GM19193 (cell line): Measurements from ENCODE around the gene MAP2.

Experiments
- POLR2A ChIP-seq: IDR thresholded peaks from 4 replicates; pipeline ENCODE4 v1.6.1; 2011; ENCODE audit not compliant: insufficient read depth, insufficient read length; ENCODE audit errors: extremely low read depth

The MAP2 gene

DNA sequence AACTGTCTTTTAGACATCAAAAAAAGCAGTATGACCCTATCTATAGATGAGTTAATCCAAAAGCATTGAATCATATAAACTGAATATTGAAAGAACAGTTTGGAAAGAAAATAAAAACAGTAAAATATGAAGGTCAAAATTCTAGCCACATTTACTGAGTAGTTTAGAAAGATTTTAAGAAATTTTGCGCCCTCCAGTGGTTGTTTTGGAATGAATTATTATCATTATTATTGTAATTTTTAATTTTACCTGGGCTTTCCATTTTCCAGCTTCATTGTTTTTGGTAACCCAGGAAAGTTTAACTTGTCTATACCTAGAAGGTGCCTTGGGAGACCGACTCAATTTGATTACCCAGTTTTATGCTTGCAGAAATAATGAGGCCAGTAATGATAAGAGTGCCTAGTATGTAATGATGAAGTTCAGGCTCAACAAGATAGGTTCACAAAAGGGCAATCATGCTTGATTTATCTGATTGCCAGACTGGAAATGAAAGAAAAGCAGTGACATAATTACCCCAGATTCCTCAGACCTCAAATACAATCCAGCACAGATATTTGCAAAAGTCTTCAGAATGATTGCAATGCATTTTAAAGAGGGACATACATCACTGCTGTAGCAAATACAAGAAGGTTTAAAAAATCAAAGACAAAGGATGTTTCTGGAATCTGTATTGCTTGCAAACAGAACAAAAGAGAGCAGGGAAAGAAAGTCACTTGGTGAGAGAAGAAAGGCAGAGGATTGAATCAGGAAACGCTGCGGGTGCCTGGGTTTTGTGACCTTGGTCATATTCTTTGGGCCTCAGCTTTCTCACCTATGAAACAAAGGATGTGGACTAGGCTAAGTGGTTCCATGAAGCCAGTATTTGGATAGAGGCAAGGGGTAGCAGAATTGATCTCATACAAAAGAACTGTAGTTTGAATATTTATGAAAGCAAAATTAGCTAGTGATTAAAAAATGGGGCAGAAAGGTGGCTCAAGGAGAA lies 153.8 kb downstream of the MAP2 start:
- TF ChIP-seq POLR2A: no peak

DNA sequence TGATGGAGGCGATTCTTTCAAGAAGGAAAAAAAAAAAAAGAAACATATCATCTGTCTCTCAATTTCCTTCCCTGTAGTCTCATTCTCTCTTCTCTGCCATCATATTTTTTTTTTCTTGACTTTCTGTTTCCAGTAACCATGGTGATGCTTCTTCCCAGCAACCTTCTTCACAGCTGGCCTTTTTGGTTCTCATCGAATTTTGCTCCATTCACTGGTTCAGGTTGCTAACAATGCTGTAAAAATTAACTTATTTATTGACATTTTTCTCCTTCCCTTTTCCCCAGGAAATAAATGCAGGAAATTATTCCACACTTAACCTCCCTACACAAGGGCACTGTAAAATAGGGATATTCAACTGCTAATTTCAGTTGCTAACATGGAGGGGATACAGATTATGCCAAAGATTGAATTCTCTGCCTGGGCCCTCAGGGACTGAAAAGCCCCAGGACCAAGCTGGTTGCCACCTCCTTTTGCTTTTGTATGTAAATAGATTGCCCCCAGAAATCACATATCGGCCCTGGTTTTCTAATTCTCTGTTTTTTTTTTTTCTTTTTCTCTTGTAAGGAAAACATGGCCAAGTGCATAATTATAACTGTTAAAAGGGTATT lies 154.7 kb downstream of the MAP2 start:
- no peak for TF ChIP-seq POLR2A

DNA sequence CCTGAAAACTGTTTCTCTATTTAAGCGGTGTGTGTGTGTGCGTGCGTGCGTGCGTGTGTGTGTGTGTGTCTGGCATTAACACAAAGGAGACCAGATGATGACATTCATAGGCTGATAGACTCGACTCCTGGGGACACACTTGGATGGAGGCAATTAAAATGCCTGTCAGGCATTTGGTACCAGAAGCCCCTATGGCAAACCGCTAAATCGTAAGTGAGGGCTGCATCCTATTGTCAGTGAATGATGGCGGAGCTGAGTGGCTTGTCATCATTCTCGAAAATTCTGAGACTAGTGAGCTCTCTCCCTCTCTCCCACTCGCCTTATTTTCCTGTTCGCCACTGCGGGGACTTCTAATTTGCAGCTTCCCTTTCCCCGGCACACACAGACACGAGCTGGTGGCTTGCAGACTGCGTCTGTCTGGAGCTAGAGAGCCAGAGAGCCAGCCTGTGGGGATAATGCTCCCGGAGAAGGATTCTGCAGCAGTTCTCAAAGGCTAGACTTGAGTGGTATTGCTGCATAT lies 155.4 kb downstream of the MAP2 start:
- TF ChIP-seq POLR2A: no peak

DNA sequence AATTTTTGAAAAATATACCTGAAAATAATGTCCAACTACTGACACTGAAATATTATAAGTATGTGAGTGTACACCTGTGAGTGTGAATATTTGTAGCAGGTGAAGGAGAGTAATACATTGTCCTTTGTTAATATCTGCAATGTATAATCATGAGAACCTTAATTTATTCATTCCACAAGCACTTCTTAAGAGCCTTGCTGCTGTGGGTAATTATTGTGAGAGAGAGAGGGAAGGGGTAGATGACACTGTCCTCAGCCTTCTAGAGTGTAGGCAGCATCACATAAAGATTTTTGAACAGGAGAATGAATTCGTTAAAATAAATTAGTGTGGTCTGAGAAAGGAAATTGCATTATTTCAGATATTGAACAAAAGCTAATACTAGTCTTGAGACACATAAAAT lies 157.2 kb downstream of the MAP2 start:
- no peak for TF ChIP-seq POLR2A

DNA sequence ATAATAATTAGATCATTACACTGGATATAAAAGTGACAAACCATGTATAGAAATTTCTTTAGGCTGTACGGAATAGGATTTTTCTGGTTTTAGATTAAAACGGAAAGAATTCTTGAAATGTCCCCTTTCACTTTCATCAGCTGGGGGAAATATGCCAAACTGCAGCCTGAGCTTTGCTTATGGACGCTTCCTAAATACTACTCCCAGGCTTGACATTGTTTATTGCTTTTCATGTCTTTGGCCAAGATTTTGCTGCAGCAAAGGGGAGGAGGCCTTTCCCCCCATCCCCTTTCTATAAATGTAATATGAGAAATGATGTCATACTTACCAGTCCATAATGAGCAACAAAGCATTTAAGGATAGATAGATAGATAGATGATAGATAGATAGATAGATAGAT lies 158.4 kb downstream of the MAP2 start:
- TF ChIP-seq POLR2A: no peak

DNA sequence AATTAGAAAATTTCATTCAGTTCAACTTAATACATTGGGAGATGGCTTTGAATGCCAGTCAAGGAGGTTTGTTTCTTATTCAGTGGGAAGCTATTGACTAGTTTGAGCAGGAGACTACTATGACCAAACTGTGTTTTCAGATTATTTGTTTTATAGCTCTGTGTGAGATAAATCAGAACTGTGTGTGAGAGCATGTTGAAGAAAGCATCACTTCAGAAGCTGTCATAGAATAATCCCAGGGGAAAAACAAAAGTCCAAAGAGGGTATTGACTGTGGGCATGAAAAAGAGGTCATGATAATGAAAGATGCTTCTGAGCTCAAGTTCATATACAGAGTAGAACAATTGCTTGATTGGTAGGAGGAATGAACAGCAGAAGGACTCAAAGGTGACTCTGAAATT lies 160.6 kb downstream of the MAP2 start:
- no peak for TF ChIP-seq POLR2A

DNA sequence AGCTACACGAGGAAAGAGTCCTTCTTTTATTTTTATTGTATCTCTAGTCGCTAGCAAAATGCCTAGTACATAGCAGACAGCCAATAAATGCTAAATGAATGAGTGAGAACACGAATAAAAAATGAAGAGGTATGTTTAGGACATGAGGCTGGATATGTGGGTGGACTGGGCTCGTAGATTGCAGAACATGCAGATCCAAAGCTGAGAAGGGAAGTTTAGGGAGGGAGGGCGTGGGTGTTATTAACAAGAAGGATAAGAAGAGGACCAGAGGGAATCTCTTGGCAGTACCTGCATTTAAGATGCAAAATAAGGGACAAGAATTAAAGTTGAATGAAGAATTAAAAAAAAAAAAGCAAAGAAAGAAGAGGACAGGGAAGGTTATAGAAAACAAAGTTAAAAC lies 161.1 kb downstream of the MAP2 start:
- TF ChIP-seq POLR2A: no peak

DNA sequence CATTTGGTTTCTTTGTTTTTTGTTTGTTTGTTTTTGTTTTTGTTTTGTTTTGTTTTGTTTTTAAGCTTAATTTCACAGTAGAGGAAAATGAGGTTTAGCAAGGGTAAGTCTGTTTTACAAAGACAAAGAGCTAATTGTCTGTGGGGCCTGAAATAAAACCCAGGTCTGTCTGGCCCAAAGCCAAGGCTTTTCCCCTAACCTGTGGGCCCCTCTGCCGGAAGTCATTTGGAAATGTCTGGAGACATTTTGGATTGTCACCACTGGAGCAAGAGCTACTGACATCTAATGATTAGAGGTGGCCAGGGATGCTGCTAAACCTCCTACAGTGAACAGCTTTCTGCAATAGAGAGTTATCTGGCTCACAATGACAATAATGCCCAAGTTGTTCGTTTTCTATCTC lies 167.2 kb downstream of the MAP2 start:
- TF ChIP-seq POLR2A: no peak

DNA sequence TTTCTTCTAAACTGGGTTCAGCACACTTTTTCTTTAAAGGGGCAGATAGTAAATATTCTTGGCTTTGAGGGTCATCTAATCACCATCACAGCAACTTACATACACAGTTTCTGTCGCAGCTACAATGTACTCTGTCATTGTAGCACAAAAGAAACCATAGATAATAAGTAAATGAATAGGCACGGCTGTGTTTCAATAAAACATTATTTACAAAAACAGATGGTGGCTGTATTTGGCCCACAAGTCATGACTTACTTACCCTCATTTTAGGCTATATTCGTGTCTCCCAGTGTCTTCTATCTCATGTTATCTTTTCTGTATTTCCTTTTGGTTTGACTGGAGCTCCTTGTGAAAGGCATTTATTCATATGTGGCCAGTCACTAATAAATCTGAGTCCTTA lies 168.3 kb downstream of the MAP2 start:
- TF ChIP-seq POLR2A: no peak

DNA sequence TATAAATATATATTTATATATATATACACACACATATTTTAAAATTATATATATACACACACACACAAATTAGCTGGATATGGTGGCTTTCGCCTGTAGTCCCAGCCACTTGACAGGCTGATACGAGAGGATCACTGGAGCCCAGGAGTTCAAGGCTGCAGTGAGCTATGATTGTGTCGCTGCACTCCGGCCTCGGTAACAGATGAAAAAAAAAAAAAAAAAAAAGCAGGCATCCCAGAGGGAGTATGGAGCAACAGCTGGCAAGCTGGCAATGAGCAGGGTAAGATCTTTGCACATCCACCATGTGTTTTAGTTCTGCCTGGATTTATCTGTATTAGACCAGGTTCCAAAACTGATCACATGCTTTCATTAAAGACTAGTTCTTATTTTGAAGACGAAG lies 170.1 kb downstream of the MAP2 start:
- TF ChIP-seq POLR2A: no peak

DNA sequence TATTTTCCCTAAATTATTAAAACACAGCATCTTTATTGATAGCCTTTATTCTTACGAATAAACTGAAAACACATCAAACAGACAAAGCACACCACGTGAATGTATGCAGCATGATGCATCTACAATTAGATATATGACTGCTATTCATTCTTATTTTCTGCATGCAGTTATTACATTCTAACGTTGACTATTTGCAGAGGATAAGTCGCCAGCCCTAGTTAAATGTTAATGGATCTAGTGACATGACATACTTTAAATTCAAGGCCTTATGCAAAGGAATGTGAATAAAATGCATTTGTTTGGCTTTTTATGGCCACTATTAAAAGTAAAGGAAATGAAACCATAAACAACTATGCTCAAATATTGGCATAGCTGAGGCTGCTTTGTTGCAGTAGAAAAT lies 172.4 kb downstream of the MAP2 start:
- no peak for TF ChIP-seq POLR2A

DNA sequence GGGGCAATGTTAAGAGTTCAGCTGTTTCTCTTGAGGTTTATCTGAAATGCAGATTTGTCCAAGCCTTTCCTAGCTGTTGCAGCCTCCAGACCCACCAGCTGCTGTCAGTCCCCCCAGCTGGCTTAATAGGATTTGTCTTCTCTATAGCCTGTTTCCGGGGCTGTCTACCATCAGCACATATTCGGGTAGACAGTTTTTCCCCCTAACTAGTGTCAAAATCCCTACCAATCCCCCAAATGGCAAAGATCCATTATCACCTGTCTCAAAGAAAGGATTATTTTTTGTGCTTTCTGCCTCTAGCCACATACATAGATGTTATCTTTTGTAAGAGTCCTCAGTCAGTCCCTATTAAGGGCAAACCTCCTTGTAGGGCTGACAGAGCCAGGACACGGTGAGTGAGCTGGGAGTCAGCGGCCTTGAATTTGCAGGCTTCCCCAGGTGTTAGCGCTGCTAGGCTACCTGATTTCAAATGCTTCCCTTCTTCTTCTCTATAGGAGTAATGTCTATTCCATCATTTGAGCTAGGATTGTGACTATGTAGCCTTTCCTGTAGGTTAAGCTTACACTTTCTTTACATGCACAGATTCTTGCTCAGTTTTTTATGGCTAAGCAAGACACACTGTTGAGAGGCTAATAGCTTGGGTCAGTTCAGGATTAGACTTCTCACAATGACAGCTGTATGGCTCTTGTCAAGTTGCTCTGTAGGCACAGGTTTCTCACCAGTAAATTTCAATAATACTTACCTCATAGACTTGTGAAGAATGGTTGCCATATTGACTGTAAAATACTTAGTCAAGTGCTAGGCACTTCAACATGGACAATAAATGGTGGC lies 176.7 kb downstream of the MAP2 start:
- TF ChIP-seq POLR2A: no peak

DNA sequence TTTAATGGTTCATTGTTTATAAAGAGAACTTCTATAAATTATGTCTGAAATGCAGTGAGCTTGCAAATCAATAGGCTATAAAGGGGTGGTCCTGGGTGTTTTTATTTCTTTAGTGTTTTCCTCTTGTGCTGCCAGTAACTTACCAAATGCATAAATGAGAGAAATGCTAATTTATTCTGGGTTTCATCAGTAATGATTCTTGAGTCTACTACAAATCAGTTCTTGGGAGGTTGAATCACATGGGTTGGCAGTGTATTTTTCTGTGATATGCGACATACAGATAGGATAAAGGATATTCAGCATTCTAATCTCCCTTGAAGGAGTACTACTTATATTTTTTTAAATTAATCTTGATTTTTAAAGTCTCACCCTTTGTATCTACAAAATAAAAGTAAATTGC lies 177.7 kb downstream of the MAP2 start:
- no peak for TF ChIP-seq POLR2A

DNA sequence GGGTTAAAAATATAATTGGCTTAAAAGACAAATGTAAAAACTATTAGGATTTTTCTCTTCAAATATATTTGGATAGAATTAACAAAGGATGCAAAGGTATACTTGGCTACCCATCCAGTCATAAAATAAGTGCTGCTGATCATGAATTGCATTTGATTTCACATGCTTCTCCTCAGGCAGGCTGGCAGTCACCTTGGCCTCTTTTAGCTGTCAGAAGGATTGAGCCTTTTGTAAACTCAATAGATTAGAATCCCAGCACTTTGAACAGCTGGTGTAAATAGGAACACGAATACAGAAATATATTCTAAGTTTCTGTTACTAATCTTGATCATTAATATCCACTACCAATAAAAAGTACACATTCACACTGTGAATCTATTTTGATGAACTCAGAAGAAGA lies 178.4 kb downstream of the MAP2 start:
- TF ChIP-seq POLR2A: no peak

DNA sequence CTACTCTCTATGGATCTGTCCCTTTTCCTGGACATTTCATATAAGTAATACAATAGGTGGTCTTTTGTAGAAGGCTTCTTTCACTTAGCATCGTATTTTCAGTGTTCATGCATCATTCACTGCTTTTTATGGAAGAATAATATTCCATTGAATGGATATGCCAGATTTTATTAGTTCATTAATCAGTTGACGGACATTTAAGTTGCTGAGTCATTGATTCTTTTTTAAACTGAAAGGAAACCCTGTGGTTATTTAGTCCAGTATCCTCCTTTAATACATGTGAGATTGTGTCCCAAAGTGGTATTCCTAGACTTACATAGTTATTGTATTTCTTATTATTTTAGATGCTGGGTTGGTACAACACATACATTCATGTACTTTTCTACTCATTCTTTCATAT lies 185.7 kb downstream of the MAP2 start:
- no peak for TF ChIP-seq POLR2A
